SK-N-SH treated with all-trans-retinoic acid at 6 μM for 48 hours (cell line): Measurements from ENCODE around the gene SMIM24.

Experiments
- ATAC-seq: fragments of 200-7000 bp; cut with Tn5 transposase; 3 replicates; pipeline ENCODE4 v1.9.1; 2020; ENCODE audit warnings: mild to moderate bottlenecking, moderate library complexity
- ARNTL ChIP-seq: fragments of 450-650 bp; formaldehyde crosslinking; IDR thresholded peaks from 2 replicates; pipeline ENCODE4 v1.5.0; 2020; ENCODE audit warnings: low read depth, mild to moderate bottlenecking, moderate library complexity, borderline replicate concordance
- BACH2 ChIP-seq: fragments of 250-450 bp; sonication (Bioruptor Pico); IDR thresholded peaks from 2 replicates; pipeline ENCODE4 v1.9.0; 2021; ENCODE audit warnings: mild to moderate bottlenecking, borderline replicate concordance
- GLIS3 ChIP-seq: fragments of 250-450 bp; sonication (Bioruptor Pico); IDR thresholded peaks from 2 replicates; pipeline ENCODE4 v1.5.0; 2020; ENCODE audit warnings: mild to moderate bottlenecking, moderate library complexity
- RARB ChIP-seq: fragments of 250-450 bp; sonication (Bioruptor Pico); IDR thresholded peaks from 2 replicates; pipeline ENCODE4 v1.8.0; 2021; ENCODE audit warnings: mild to moderate bottlenecking, moderate library complexity
- SNAI2 ChIP-seq: fragments of 250-450 bp; sonication (Bioruptor Pico); IDR thresholded peaks from 2 replicates; pipeline ENCODE4 v1.5.0; 2020; ENCODE audit warnings: mild to moderate bottlenecking, moderate library complexity
- TCF4 ChIP-seq: fragments of 250-450 bp; sonication (Bioruptor Pico); IDR thresholded peaks from 2 replicates; pipeline ENCODE4 v1.8.0; 2021; ENCODE audit warnings: mild to moderate bottlenecking, moderate library complexity, borderline replicate concordance
- TOX ChIP-seq: fragments of 250-450 bp; sonication (Bioruptor Pico); IDR thresholded peaks from 2 replicates; pipeline ENCODE4 v1.8.0; 2021; ENCODE audit warnings: mild to moderate bottlenecking, moderate library complexity, borderline replicate concordance
- ZC3H10 ChIP-seq: fragments of 250-450 bp; sonication (Bioruptor Pico); IDR thresholded peaks from 2 replicates; pipeline ENCODE4 v1.5.1; 2021; ENCODE audit warnings: mild to moderate bottlenecking, moderate library complexity
- ZFP3 ChIP-seq: fragments of 250-450 bp; sonication (Bioruptor Pico); IDR thresholded peaks from 2 replicates; pipeline ENCODE4 v1.5.0; 2020; ENCODE audit warnings: mild to moderate bottlenecking, moderate library complexity
- ZFP30 ChIP-seq: fragments of 450-650 bp; formaldehyde crosslinking; IDR thresholded peaks from 2 replicates; pipeline ENCODE4 v1.5.0; 2022; ENCODE audit warnings: mild to moderate bottlenecking, moderate library complexity
- ZNF565 ChIP-seq: fragments of 450-650 bp; formaldehyde crosslinking; conservative IDR thresholded peaks from 2 replicates; pipeline ENCODE4 v1.5.0; 2020; ENCODE audit warnings: low read depth, mild to moderate bottlenecking, moderate library complexity
- ZNF70 ChIP-seq: fragments of 450-650 bp; formaldehyde crosslinking; IDR thresholded peaks from 2 replicates; pipeline ENCODE4 v1.5.0; 2020; ENCODE audit warnings: mild to moderate bottlenecking, moderate library complexity
- ZNF8 ChIP-seq: fragments of 450-650 bp; formaldehyde crosslinking; IDR thresholded peaks from 2 replicates; pipeline ENCODE4 v1.5.0; 2020; ENCODE audit warnings: mild to moderate bottlenecking, moderate library complexity
- TF ChIP-seq, protein P1 (sequence below): fragments of 250-450 bp; sonication (Bioruptor Pico); IDR thresholded peaks from 2 replicates; pipeline ENCODE4 v1.8.0; 2020; ENCODE audit warnings: mild to moderate bottlenecking, moderate library complexity, borderline replicate concordance
- TF ChIP-seq, protein P2 (sequence below): fragments of 250-450 bp; sonication (Bioruptor Pico); IDR thresholded peaks from 2 replicates; pipeline ENCODE4 v1.5.0; 2020; ENCODE audit warnings: mild to moderate bottlenecking, moderate library complexity
- TF ChIP-seq, protein P3 (sequence below): fragments of 250-450 bp; sonication (Bioruptor Pico); IDR thresholded peaks from 2 replicates; pipeline ENCODE4 v1.8.0; 2021; ENCODE audit warnings: low read depth, mild to moderate bottlenecking, moderate library complexity, borderline replicate concordance
- TF ChIP-seq, protein P4 (sequence below): fragments of 250-450 bp; sonication (Bioruptor Pico); IDR thresholded peaks from 2 replicates; pipeline ENCODE4 v1.5.1; 2021; ENCODE audit warnings: mild to moderate bottlenecking, moderate library complexity
- TF ChIP-seq, protein P5 (sequence below): fragments of 250-450 bp; sonication (Bioruptor Pico); IDR thresholded peaks from 2 replicates; pipeline ENCODE4 v1.5.1; 2020; ENCODE audit warnings: low read depth, mild to moderate bottlenecking, moderate library complexity

SMIM24 gene

DNA sequence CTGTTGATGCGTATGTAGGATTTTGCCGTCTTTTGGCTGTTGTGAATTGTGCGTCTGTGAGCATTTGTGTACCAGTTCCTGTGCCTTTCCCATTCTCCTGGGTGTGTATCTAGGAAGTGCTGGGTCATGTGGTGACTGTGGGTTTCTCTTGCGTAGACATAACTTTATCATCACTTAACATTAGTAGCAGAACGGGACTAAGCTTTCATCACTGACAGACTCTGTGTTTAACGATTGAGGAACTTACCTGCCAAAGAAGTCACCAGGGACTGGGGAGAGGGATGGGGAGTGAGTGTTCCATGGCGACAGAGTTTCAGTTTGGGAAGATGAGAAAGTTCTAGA, 40.8 kb upstream of the SMIM24 start (continued):
- TF ChIP-seq, protein P1, sequence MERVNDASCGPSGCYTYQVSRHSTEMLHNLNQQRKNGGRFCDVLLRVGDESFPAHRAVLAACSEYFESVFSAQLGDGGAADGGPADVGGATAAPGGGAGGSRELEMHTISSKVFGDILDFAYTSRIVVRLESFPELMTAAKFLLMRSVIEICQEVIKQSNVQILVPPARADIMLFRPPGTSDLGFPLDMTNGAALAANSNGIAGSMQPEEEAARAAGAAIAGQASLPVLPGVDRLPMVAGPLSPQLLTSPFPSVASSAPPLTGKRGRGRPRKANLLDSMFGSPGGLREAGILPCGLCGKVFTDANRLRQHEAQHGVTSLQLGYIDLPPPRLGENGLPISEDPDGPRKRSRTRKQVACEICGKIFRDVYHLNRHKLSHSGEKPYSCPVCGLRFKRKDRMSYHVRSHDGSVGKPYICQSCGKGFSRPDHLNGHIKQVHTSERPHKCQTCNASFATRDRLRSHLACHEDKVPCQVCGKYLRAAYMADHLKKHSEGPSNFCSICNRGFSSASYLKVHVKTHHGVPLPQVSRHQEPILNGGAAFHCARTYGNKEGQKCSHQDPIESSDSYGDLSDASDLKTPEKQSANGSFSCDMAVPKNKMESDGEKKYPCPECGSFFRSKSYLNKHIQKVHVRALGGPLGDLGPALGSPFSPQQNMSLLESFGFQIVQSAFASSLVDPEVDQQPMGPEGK (CRISPR knock-in tag), result no peak
- TF ChIP-seq ZNF8 (CRISPR knock-in tag) (no peak), ZC3H10 (CRISPR knock-in tag) (no peak), ZNF565 (CRISPR knock-in tag) (no peak), ZNF70 (CRISPR knock-in tag) (no peak), ZFP30 (CRISPR knock-in tag) (no peak), GLIS3 (CRISPR knock-in tag) (no peak), TOX (CRISPR knock-in tag) (no peak)
- TF ChIP-seq, protein P2, sequence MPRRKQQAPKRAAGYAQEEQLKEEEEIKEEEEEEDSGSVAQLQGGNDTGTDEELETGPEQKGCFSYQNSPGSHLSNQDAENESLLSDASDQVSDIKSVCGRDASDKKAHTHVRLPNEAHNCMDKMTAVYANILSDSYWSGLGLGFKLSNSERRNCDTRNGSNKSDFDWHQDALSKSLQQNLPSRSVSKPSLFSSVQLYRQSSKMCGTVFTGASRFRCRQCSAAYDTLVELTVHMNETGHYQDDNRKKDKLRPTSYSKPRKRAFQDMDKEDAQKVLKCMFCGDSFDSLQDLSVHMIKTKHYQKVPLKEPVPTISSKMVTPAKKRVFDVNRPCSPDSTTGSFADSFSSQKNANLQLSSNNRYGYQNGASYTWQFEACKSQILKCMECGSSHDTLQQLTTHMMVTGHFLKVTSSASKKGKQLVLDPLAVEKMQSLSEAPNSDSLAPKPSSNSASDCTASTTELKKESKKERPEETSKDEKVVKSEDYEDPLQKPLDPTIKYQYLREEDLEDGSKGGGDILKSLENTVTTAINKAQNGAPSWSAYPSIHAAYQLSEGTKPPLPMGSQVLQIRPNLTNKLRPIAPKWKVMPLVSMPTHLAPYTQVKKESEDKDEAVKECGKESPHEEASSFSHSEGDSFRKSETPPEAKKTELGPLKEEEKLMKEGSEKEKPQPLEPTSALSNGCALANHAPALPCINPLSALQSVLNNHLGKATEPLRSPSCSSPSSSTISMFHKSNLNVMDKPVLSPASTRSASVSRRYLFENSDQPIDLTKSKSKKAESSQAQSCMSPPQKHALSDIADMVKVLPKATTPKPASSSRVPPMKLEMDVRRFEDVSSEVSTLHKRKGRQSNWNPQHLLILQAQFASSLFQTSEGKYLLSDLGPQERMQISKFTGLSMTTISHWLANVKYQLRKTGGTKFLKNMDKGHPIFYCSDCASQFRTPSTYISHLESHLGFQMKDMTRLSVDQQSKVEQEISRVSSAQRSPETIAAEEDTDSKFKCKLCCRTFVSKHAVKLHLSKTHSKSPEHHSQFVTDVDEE, result no peak
- TF ChIP-seq, all 23 proteins: peak for 0

DNA sequence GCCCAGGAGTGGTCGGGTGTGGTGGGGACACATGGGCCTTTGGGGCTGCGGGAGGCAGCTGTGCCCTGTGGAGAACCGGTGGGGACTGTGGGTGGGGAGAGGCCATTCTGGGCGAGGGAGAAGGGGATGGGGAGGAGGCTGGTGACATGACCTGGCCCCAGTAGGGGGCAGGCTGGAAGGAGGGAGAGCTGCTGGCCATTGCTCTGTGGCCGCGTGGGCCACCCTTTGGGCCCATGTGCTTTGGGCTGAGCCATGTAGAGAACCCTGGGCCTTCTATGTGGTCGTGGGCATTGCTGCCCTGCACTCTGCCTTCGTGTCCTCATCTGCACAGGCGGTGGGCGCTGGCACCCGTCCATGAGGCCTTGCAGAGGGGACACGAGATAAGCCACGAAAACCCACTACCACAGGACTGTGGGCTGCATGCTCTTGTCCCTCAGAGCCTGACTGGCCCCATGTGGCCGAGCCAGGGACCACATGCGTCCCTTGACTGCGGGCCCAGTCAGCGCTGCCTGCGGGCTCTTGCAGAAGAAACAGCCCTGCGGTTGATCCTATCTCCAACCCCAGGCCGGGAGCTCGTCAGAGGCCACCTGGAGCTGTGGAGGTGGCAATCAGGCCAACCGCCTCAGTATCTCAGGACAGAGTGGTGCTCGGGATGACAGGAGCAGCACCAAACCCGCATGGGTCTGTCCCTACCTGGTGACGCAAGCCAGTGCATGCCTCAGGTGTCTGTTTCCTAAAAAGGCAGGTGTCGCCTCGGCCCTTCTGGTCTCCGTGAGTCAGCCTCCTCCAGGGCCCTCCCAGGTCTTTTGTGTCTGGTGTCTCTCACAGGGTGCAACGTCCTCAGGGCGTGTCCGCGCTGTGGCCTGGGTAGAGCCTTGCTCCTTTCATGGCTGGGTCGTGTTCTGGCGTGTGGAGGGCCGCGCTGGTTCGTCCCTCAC, 40.1 kb upstream of the SMIM24 start:
- ATAC-seq, result no peak
- no peak for TF ChIP-seq BACH2 (CRISPR knock-in tag)

DNA sequence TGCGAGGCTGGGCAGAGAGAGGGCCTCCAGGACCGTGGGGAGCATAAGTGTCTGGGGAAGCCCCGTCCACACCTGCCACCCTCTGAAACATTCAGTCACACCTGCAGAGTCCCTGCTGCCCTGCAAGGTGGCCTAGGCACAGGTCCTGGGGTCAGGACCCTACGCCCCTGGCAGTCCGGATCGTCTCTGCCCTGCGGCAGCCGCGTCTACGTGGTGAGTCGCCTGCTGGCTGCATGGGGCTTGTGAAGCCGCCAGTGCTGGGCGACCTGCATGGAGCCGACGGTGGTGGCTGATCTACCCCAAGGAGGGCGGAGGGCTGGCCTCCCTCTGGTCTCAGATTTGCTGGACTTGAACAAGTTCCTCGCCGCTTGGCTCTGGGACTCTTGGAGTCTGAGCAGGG, 38.8 kb upstream of the SMIM24 start:
- TF ChIP-seq, protein P1 (CRISPR knock-in tag), result no peak
- no peak for ATAC-seq

DNA sequence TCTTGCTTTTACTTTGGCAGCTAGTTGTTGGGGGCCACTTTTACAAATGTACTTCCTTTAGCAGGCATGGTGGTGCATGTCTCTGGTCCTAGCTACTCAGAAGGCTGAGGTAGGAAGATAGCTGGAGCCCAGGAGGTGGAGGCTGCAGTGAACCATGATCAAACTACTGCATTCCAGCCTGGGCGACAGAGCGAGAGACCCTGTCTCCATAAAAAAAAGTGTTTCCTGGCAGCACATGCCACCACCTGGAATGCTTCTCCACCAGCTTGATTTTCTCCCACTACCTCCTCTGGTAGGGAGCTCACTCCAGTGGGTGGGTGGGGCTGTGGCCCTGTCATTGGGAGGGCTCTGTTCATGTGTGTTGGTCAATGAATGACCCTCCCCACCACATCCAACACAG, 38.3 kb upstream of the SMIM24 start:
- no peak for ATAC-seq
- TF ChIP-seq RARB (CRISPR knock-in tag) (no peak), ZNF8 (CRISPR knock-in tag) (no peak), TCF4 (no peak), ARNTL (CRISPR knock-in tag) (no peak), ZFP30 (CRISPR knock-in tag) (no peak), ZNF565 (CRISPR knock-in tag) (no peak), SNAI2 (CRISPR knock-in tag) (no peak), TOX (CRISPR knock-in tag) (no peak), ZFP3 (CRISPR knock-in tag) (no peak), ZC3H10 (CRISPR knock-in tag) (no peak), BACH2 (CRISPR knock-in tag) (no peak)
- TF ChIP-seq, protein P3, sequence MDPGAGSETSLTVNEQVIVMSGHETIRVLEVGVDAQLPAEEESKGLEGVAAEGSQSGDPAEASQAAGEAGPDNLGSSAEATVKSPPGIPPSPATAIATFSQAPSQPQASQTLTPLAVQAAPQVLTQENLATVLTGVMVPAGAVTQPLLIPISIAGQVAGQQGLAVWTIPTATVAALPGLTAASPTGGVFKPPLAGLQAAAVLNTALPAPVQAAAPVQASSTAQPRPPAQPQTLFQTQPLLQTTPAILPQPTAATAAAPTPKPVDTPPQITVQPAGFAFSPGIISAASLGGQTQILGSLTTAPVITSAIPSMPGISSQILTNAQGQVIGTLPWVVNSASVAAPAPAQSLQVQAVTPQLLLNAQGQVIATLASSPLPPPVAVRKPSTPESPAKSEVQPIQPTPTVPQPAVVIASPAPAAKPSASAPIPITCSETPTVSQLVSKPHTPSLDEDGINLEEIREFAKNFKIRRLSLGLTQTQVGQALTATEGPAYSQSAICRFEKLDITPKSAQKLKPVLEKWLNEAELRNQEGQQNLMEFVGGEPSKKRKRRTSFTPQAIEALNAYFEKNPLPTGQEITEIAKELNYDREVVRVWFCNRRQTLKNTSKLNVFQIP, result no peak
- TF ChIP-seq, protein P4, sequence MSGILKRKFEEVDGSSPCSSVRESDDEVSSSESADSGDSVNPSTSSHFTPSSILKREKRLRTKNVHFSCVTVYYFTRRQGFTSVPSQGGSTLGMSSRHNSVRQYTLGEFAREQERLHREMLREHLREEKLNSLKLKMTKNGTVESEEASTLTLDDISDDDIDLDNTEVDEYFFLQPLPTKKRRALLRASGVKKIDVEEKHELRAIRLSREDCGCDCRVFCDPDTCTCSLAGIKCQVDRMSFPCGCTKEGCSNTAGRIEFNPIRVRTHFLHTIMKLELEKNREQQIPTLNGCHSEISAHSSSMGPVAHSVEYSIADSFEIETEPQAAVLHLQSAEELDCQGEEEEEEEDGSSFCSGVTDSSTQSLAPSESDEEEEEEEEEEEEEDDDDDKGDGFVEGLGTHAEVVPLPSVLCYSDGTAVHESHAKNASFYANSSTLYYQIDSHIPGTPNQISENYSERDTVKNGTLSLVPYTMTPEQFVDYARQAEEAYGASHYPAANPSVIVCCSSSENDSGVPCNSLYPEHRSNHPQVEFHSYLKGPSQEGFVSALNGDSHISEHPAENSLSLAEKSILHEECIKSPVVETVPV (CRISPR knock-in tag), result no peak
- TF ChIP-seq, protein P5, sequence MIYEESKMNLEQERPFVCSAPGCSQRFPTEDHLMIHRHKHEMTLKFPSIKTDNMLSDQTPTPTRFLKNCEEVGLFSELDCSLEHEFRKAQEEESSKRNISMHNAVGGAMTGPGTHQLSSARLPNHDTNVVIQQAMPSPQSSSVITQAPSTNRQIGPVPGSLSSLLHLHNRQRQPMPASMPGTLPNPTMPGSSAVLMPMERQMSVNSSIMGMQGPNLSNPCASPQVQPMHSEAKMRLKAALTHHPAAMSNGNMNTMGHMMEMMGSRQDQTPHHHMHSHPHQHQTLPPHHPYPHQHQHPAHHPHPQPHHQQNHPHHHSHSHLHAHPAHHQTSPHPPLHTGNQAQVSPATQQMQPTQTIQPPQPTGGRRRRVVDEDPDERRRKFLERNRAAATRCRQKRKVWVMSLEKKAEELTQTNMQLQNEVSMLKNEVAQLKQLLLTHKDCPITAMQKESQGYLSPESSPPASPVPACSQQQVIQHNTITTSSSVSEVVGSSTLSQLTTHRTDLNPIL, result no peak
